ENCODE results near the gene CAMKMT. TPM values are rescaled to one million over a fixed set of nuclear protein-coding genes. Genes with fewer than 3 reads are reported as not detected.

The CAMKMT gene
- total RNA-seq, 1 experiment from 2014 or later = 17.4 TPM

GRCh38 chr2:44442019-44442418 lies 80.3 kb downstream of the CAMKMT start:
- Histone ChIP-seq H4K8ac (replicated peaks; ENCODE audit: insufficient read length, low read depth, low read length) (no peak overlapping the region), H4K5ac (ENCODE audit: insufficient read length, low read depth, low read length) (no peak overlapping the region), H2BK5ac (ENCODE audit: insufficient read length, low read length) (no peak overlapping the region), H3K18ac (ENCODE audit: insufficient read length, low read depth, low read length) (no peak overlapping the region), H3K79me2 (ENCODE audit: insufficient read depth, low read length) (no peaks in the 10 kb centered on the region), H3K4me1 (ENCODE audit: insufficient read depth, low read length) (peaks cover 7% of the 10 kb centered on the region; the same call in 1 of the 2 replicates), H3K23ac (ENCODE audit: insufficient read length, low read depth, low read length) (no peak overlapping the region), H3T11ph (ENCODE audit: low read length) (no peak overlapping the region), H2BK12ac (ENCODE audit: insufficient read length, low read depth, low read length) (no peak overlapping the region), H2BK120ac (ENCODE audit: low read depth, low read length, poor library complexity, severe bottlenecking) (no peak overlapping the region), H2AK5ac (ENCODE audit: insufficient read length, low read length) (no peak overlapping the region), H3K9me3 (ENCODE audit: control insufficient read depth, low read depth, low read length) (no peaks in the 10 kb centered on the region), H3K56ac (ENCODE audit: insufficient read length, low read depth, low read length) (no peak overlapping the region), H3K27ac (ENCODE audit: insufficient read length, low read depth, low read length) (no peak overlapping the region), H3K79me1 (ENCODE audit: insufficient read depth, low read depth, low read length, poor library complexity, severe bottlenecking) (no peaks in the 10 kb centered on the region), H3K14ac (ENCODE audit: insufficient read depth, low read length) (no peak overlapping the region), H4K91ac (ENCODE audit: insufficient read length, low read depth, low read length) (no peak overlapping the region), H2BK15ac (ENCODE audit: low read depth, low read length) (no peak overlapping the region), H3K4me2 (ENCODE audit: insufficient read depth, insufficient read length, low read length) (no peak overlapping the region), H3K9ac (ENCODE audit: extremely low read depth, insufficient read length, low read length) (no peak overlapping the region), H3K4ac (ENCODE audit: low read depth, low read length) (no peak overlapping the region), H2AFZ (ENCODE audit: low read length) (no peak overlapping the region), H4K20me1 (ENCODE audit: control insufficient read depth, insufficient read depth, insufficient read length) (no peaks in the 10 kb centered on the region), H3K23me2 (ENCODE audit: insufficient read length, low read depth, low read length, poor library complexity, severe bottlenecking) (no peaks in the 10 kb centered on the region), H2BK20ac (ENCODE audit: low read depth, low read length, poor library complexity, severe bottlenecking) (no peak overlapping the region), H3K27me3 (ENCODE audit: insufficient read depth, low read length) (no peaks in the 10 kb centered on the region)
- Mint-ChIP-seq H3K36me3 (ENCODE audit: insufficient read depth in 1 of 3, low read depth in 3 of 3) (peaks cover 33 to 37% (median 33%) of the 10 kb centered on the region in 3 experiments; a peak in 6 of 7 replicates), H3K27me3 (ENCODE audit: low read depth) (no peaks in the 10 kb centered on the region), H3K27ac (no peak overlapping the region), H3K4me3 (no peak overlapping the region), H3K4me1 (peaks cover 41 to 44% of the 10 kb centered on the region in 2 experiments), H3K9me3 (peaks cover 3 to 14% of the 10 kb centered on the region in 2 experiments; a peak in 4 of 5 replicates)
- TF ChIP-seq CTCF (conservative IDR thresholded peaks at IDR 0.05) = no peak
- no peak for DNase-seq
- WGBS (ENCODE audit: extremely low coverage, insufficient read length, low lambda C conversion rate) = no CpG with 5 or more reads among the region's 1 CpG

All from H9 (cell line).